GM21737 (cell line): ENCODE measurements around the gene RNU6-9.

ENCODE experiments used
- ATAC-seq: cut with Tn5 transposase; IDR thresholded peaks from one replicate; pipeline ENCODE4 v1.9.1; 2021; ENCODE audit warnings: mild to moderate bottlenecking, moderate library complexity; ENCODE audit not compliant: unreplicated experiment

Gene RNU6-9

DNA sequence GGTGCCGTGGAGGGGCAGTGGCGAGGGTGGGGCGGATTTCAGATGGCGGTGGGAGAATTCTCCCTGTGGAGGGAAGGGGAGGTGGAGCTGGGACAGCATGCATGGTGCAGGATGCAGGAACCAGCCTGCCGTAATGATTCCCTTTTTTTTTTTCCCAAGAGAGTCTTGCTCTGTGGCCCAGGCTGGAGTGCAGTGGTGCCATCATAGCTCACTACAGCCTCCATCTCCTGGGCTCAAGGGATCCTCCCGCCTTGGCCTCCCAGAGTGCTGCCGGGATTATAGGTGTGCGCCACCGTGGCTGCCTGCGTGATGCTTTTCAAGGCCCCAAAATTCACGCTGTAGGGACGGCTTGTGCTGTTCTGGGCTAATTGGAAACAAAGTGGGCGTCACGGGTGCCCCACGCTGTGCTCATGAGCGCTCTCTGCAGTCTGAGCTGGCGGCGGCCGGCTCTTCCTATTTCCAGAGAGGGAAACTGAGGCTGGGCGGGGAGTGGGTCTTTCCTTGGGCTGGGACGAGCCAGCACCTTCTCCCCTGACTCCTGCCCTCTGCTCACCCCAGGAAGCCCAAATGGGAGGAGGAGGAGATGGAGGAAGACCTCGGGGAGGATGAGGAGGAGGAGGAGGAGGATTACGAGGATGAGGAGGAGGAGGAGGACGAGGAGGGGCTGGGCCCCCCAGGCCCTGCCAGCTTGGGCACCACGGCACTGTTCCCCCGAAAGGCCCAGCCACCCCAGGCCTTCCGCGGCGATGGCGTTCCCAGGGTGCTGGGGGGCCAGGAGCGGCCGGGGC lies 38.8 kb downstream of the RNU6-9 start:
- ATAC-seq, result no peak

DNA sequence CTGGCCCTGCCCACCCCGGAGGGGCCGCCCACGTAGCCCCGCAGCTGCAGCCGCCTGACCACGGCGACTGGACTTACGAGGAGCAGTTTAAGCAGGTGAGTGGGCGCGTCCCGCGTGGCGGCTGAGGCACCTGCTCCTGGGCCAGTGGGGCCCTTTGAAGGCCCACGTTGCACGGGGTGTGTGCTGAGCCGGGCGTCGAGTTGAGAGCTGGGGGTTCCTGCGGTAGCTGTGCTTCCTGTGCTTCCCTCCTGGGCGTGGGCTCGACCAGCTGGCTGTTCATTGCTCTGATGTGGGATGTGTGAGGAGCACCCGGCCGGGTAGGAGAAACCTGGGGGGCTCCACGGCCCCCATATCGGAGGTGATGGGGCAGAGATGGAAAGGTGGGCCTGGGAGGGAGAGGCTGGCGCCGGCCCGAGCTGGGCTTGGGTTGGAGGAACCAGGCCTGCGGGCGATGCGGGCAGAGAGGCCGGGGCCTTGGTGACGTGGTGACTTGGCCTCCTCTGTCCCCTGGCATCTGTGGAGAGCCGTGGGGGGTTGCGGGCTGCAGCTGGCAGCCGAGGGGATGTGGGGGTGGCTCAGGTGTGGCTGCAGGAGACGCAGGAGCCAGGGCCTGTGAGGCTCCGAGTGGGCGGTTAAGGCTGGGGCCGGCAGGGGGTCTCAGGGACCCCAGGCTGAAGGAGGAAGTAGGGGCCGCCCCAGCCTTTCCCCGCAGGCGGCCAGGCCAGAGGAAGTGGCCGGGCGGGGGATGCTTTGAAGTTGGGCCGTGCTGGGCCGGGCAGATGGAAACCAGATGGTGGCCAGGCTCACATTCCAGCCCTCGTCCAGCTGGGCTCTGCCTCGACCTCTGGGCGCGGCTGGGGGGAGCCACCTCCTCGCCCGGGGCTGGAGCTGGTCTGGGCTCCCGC lies 39.6 kb downstream of the RNU6-9 start:
- ATAC-seq, result no peak

DNA sequence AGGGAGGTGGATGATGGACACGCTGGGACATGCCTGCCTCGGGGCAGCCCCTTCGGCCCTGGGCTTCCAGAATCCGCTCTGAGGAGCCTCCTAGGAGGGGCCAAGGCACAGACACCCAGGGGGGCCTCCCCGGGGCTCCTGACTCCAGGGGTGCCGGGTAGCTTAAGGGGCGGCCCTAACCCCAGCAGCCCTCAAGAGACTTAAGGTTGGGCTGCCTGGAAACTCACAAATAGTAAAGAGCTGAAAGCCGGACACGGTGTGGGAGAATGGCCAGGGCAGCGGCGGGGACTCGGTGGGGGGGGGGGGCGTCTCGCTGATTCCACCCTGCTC lies 40.2 kb downstream of the RNU6-9 start:
- ATAC-seq, result no peak

DNA sequence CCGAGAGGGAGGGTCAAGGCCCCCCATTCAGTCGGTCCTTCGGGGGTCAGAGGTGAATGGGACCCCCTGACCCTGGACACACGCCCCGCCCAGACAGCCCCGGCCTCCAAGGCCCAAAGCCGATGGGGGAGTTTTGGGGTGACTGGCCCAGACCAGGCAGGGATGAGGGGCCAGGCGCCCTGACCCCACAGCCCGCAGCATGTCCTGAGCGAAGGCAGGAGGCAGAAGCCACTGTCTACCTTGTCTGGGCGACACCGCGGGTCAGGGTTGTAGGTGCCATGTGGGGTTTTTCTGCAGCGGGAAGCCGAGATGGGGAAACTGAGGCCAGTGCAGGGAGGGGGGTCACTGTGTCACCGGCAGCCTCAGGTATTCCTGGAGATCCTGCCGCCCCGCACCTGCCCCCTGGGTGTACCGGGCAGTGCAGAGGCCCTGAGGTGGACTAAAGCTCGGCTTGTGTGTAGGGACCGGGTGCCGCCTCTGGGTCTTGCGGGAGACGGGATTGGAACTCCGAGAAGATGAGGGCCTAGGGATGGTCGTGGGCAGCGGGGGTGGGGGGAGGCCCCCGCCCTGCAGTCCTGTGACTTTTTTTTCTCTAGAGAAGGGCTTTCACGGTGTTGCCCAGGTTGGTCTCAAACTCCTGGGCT lies 41.0 kb downstream of the RNU6-9 start:
- no peak for ATAC-seq

DNA sequence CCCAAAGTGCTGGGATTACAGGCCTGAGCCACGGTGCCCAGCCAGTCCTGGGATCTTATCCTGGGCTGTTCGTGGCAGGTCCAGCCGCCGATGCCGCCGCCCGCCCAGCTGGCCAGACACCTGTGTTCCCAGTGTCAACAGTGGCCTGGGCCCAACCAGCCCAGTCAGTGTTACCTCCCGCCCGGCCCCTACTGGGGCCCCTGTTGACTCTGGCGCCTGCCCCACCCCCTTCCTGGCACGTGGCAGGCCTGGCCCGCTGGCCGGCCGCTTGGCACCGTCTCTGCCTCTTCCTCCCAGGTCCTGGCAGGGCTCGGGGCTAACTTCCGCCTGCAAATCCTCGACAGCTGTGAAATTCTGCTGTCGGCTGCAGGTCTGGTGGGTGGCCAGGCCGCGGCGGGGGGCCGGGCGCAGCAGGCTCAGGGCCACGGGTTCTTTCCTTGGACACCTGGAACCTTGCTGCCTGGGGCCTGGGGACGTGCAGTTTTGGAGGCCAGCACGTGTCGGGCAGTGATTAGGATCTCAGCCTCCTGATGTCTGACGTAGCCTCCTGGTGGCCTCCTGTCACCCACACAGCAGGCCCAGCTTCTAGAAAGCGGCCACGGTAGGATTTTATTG lies 41.7 kb downstream of the RNU6-9 start:
- no peak for ATAC-seq

DNA sequence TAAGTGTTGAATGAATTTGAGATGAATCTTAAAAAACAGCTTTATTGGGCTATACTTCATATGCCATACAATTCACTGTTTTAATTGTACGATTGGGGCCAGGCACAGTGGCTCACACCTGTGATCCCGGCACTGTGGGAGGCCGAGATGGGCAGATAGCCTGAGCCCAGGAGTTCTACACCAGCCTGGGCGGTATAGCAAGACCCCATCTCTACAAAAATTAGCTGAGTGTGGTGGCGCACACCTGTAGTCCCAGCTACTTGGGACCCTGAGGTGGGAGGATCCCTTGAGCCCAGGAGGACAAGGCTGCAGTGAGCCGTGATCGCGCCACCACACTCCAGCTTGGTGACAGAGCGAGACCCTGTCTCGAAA lies 42.9 kb downstream of the RNU6-9 start:
- no peak for ATAC-seq

DNA sequence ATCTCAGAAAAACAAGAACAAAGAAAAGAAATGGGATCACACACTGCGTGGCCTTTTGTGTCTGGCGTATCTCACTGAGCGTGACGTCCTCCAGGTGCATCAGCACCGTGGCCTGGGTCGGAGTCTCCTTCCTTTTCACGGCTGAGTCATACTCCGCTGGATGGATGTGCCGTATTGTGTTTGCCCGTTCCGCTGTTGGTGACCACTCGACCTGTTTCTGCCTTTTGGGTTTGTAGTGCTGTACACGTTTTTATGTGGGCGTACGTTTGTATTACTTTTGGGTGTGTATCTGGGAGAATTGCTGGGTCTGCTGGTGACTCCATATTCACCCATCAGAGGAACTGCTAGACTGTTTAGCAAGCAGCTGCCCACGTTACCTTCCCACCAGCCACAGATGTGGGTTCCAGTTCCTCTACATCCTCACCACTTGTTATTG lies 44.0 kb downstream of the RNU6-9 start:
- no peak for ATAC-seq

DNA sequence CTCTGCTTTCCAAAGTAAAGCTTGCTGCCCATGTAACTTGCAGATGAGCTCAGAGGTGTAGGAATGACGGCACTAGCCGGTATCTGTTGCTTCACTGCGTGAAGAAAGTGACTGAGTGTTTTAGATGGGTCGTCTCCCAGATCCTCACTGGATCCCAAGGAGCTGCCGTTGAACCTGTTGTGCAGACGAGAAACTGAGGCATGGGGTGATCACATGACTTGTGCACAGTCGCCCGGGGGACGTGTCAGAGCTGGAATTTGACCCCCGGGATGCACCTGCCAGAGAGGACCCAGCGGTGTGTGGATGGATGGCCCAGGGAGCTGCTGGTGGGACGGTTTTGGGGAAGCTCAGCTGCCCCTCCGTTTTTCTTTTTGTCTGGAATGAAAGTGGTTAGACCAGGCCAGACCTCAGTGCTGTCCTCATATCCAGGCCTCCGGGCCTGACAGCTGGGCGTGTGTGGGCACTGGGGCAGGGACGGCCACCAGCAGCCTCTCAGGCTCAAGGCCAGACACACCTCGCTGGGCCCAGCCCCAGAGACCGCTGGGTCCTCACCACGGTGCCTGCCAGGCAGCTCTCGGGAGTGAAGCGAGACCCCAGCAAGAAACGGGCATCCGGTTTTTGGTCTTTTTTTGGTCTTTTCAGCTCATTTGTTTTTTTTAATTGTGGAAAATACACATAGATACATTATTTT lies 45.1 kb downstream of the RNU6-9 start:
- no peak for ATAC-seq

DNA sequence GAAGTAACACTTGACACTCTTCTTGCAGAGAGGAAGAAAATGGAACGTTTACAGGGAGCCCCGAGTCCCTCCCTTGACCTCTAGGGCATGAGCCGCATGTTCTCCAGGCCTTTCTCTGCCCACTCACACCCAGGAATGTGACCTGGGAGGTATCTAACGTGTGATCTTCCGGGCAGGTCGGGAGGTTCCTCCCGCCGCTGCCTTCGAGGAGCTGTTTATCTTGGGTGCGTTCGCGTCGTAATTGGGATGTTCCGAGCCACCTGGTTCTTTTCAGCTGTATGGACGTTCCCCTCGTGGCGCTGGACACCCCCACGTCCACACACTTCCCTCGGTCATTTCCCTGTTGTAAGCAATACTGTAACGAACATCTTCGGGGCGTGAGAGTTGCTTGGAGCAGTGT lies 46.2 kb downstream of the RNU6-9 start:
- ATAC-seq, result no peak

DNA sequence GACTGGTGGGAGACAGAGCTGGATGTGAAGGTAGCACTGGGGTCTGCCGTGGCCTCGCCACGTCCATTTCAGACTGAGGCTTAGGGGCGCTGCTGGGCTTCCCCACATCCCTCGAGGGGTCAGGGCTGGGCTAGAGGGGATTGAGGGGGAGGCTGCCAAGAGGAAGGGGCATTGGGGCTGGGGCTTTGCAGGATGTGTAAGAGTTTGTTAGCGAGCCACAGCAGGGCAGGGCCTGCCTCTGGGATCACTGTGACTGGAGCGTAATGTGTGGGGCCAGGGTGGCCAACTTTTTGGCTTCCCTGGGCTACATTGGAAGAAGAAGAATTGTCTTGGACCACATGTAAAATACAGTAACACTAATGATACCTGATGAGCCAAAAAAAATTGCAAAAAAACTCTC lies 46.6 kb downstream of the RNU6-9 start:
- no peak for ATAC-seq

DNA sequence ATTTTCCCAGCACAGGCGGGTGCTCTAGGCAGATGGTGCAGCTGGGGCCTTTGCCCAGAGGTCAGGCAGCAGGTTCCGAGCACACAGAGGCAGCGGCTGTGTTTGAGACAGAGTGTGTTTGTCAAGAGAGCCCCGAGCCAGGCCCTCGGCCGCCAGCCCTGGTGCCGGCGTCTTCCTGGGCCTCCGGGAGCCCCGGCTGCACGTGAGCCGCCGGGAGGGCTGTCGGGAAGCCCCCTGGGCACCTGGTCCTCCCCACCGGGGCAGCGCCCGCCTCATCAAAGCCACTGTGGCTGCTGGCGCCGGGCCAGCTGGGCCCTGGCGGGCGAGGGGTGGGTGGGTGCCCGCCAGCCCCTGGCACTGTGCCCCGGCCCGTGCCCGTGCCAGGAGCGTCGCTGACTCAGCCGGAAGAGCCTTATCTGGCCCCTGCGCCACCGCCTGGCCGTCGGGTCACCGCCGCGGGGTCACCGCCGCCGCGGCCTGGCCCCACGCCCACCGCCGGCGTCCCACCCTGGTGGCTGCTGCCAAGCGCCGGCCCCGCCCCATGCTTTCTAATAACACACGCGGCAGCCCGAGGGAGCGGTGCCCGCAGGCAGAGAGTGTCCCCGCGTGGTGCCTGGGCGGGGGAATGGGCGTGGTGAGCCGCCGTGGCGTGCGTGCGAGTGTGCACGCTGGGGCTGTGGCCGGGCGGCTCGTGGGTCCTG lies 47.5 kb downstream of the RNU6-9 start:
- no peak for ATAC-seq

DNA sequence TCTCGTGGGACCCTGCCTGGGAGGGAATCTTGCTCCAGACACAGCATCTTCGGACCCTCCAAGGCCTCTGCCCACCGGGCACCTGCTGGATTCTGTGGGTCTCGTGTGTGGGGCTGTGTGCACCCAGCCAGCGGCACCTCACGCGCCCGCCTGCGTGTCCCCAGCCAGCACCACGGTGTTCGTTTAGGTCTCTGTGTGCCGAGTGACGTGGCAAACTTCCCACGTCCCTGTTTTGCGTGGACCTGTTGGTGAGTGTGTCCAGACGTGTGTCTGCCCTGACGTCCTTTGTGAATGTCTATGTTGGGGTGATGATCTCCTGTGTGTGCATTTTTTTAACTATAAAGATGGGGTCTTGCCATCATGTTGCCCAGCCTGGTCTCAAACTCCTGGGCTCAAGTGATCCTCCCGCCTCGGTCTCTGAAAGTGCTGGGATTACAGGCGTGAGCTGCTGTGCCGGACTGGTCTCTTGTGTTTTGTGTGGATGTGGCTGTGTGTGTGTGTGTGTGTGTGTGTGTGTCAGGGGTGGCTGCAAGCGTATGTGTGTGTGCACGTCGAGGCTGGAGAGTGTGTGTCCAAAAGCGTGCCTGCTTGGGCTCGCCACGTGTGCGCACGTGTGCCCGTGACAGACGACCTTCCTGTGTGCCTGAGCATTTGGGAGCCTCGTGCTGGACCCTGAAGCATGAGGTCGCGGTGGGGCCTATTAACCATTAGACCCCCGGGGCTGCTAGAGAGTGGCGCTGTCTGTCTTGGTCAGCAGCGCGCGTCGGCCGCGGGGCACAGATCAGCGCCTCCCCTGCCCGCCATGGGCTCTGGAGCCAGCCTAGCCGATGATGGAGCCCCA lies 48.2 kb downstream of the RNU6-9 start:
- no peak for ATAC-seq

DNA sequence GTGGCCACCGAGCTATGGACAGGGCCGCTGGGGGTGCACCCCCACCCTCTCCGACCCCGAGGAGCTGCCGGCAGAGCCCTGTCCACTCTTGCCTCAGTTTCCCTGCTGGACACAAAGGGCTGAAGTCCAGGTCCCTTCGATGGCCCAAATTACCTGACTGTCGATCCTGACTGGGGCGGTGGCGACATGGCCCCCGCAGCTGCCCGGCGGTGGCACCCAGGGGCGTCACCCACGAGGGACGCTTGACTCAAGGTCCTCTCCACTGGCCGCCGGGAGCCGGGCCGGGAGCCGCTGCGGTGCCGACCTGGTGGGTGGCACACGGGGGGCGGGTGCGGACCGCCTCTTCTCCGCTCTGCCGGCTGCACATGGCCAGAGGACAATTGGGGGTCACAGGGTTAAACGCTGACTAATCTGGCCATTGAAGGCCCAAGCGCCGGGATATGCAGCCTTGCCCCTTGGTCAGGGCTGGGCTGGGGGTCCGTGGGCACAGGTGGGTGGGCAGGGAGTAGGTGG lies 48.9 kb downstream of the RNU6-9 start:
- ATAC-seq, result no peak
